Occipital lobe (tissue), 2 donors: ENCODE results near the gene MCFD2. TPM values are rescaled to one million over a fixed set of nuclear protein-coding genes. Genes with fewer than 3 reads are reported as not detected.
"Not testable (repeated sequence)": the region's sequence is repeated elsewhere in the genome, so short reads cannot be mapped to it uniquely, and the experiment has no call there.

ENCODE experiments used
- DNase-seq: peaks from one replicate; lab custom pipeline; 2025; lab: John Stamatoyannopoulos, UW
- total RNA-seq: library from RNA; depleted of rRNA; stranded (reverse); fragments of >200 nt; gene quantifications from one replicate; pipeline ENCODE4 v1.2.3, GENCODE V29; 2014

Gene MCFD2
- total RNA-seq, 1 donor from 2014 or later = 52.9 TPM

DNA sequence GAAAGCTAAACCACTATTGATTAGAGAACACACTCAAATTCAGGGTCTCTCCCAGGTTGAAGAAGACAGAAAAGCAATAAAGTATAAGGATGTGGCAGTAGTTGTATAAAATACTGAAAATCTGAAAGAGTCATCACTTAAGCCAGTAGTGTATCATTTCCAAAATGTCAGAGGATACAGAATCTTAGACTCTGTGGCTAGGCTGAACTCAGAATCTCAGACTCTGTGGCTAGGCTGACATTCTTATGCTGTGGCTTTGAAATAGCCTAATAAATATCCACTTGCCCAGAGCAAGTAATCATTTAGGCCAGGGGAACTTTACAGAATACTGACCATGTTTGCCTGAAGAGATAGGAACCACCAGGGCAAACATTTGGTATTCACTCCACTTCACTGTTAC, 13.1 kb downstream of the MCFD2 start:
- no peak for DNase-seq

GRCh38 chr2:46901611-46902010, 14.0 kb downstream of the MCFD2 start:
- DNase-seq = no peak

GRCh38 chr2:46900381-46900780, 15.2 kb downstream of the MCFD2 start:
- no peak for DNase-seq

GRCh38 chr2:46899053-46899452, 16.6 kb downstream of the MCFD2 start:
- DNase-seq = no peak

DNA sequence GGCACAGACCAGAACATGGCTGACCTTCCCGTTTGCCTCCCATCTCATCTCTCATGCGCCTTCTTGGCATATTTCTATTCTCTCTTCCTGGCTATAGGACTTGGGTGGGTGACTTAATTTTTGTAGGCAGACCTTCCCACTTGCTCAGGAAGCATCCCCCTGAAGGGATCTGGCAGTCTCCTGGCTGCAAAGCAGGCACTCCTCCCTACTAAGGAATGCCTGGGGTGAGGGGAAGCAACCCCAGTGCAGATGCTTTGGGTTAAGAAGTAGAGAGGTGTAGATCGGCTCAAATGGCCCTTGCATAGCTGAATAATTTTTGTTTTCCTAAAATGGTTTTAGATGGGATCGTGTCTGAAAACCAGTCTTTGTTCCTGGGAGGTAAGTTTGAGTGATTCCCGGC, 17.6 kb downstream of the MCFD2 start:
- DNase-seq = no peak

DNA sequence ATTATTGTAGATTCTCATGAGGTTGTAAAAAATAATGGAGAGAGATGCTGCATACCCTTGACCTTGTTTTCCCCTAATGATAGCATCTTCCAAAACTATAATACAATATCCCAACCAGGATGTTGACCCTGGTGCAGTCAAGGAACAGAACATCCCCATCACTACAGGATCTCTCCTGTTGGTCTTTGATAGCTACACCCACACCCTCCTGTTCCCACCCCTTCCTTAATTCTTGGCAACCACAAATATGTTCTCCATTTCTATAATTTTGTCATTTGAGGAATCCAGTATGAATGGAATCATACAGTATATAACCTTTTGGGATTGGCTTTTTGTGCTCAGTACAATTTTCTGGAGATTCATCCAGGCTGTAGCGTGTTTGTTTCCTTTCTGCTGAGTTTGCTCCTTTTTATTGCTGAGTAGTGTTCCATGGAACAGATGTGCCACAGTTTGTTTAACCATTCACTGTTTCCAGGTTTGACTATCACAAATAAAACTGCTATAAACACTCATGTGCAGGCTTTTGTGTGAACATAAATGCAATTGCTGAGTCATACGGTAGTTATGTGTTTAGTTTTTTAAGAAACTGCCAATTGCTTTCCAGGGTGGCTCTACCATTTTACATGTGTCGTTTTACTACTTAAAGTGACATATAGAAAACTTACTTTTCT, 22.2 kb downstream of the MCFD2 start:
- no peak for DNase-seq

DNA sequence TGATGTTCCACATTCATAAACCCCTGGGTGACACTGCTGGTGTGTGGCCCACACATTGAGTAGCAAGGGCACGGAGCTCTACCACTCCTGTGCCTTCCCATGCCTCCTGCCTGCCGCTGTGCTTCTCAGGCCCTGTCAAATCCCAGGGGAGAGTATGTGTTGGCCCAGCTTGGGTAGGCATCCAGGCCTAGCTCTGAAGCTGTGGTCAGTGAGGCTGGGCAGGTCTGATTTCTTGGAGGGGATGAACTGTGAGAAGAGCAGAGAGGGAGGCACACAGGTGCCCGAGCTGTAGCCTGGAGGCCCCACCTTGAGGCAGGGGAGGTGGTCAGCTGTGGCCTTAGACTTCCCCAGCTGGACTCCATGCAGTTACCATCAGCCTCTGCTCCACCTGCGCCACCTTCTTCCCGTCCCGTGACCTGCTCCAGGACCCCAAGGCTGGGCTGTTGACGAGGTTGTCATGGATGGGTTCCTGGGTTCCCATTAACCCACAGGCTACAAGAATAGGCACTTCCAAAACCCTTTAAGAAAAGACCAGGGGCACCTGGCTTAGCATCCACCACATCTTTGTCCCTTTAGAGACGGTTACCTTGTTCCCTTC, 23.6 kb downstream of the MCFD2 start:
- no peak for DNase-seq

GRCh38 chr2:46888421-46888952, 27.1 kb downstream of the MCFD2 start:
- no peak for DNase-seq

DNA sequence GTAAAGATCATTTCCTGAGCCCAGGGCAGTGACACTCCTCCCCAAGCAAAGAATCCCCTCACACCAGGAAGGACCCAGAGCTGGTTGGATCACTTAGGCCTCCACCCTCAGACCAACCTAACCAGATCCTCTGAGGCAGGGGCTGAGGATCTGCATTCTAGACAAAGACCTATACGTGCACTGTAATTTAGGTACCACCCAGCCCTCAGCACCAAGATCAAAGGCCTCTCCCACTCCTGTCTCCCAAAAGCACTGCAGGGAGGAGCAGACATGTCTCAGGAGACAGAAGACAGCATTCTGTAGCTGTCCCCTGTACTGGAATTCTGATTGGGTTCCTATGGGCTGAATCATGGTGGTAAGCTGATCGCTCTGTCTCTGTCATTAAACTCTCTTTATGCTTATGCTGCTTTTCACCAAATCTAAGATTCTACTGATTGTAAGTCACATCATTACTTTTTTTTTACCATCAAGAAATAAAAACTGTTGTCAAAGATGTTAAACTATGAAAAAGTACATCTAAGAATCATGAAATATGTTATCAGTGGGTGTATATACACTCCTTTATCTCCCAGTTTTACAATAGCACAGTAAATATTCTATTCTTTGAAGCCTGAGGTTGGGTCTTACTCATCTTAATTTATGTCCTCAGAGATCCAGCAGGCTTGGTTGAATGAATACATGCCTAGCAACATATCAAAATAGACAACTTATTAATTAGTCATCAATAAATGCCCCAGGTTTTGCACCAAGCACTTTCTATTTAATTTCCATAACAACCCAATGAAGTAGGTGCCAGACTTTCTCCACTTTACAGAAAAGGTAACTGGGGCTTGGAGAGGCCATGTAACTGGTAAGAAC, 28.3 kb downstream of the MCFD2 start:
- no peak for DNase-seq

DNA sequence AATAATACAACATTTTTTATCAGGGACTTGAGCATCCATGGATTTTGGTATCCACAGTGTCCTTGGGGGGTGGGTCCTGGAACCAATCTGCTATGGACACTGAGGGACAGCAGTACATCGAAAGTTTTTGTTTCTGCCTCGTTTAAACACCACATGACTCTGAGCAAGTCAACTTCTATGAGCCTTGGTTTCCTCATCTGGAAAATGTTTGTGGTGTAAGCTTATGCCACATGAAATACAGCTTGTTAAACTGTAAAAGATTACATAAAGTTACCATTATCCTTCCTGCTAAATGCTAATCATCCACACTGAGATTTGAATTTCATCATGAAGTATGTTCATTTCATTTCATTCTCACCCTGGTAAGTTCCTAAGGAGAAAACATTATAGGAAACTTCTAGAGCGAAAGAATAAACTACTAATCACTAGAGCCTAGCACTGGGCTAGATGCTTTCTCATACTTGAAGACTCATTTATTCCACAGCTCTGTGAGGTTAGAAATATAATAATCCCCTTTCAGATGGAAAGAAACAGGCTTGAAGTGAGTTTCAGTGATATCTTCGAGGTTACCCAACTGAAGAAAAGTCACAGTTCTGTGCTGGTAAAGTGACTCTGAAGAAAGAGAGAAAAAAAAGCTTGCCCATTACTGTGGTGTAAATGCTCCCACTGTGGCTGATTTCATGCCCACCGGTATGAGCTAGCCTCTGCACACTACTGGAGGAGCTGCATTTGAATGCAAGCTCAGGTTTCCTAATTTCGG, 29.2 kb downstream of the MCFD2 start:
- DNase-seq = no peak

DNA sequence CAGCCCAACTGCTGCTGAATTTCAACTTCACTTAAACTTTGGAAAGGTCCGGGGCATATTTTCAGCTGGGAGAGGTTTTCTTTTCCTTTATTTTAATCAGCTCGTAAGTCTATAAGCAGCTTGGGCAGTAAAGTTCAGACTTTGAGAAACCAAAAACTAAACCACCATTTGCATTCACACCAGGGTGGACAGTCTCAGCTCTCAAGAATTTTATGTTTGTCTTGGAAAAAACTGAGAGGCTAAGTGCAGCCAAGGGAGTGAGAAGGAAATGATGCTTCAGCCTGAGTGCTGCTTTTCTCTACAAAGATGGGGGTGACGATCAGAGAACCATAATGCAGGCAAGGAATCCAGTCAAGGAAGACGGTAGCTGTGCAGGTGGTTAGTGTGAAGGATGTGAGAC, 30.2 kb downstream of the MCFD2 start:
- no peak for DNase-seq

- no peak for DNase-seq
Measured at GRCh38 chr2:46879511-46879910, 36.1 kb downstream of the MCFD2 start.

DNA sequence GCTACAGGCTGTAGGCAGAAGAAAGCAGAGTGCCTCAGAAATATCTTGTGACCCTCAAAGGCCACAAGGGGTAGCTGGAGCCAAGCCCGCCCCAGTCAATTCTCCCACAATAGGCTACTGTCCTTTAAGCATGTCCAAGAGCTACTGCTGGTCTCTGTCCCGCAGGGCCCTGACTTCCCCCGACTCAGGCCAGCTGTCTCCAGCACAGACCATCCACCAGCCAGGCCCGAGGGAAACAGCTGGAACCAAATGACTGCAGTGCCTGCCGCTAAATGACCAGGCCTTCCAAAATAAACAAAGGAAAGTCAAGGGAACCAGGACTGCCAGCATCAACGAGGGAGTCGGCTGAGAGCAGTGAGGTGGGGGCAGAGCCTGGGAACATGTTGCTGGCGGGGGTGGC, 36.7 kb downstream of the MCFD2 start:
- DNase-seq = peak; percentile 54

- no peak for DNase-seq
Measured at GRCh38 chr2:46878240-46878877, 37.2 kb downstream of the MCFD2 start.

- DNase-seq = no peak
Measured at GRCh38 chr2:46877619-46878113, 37.9 kb downstream of the MCFD2 start.

- DNase-seq = no peak
Measured at GRCh38 chr2:46876741-46877384, 38.7 kb downstream of the MCFD2 start.

DNA sequence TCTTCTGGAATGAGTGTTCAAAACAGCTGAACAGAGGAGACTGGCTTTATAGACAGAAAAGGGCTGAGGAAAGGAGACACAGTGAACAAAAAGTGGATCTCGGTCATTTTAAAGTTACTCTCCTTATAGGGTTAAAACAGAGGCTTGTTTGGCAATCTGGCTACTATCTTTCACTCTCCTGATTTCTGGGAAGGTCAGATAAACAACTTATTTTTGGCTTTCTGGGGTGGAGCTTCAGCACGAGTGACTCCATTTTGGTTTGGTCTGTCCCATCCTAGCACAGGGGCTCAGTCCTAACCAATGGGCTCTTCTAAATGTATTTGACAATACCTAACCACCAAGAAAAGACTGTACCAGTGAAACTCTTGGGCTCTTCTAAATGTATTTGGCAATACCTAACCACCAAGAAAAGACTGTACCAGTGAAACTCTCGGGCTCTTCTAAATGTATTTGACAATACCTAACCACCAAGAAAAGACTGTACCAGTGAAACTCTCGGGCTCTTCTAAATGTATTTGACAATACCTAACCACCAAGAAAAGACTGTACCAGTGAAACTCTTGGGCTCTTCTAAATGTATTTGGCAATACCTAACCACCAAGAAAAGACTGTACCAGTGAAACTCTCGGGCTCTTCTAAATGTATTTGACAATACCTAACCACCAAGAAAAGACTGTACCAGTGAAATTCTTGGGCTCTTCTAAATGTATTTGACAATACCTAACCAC, 39.5 kb downstream of the MCFD2 start:
- DNase-seq = not testable (repeated sequence)

GRCh38 chr2:46875226-46875899, 40.2 kb downstream of the MCFD2 start:
- no peak for DNase-seq
